ENCODE measurements around the gene YARS2.
"Not testable (repeated sequence)": the region's sequence is repeated elsewhere in the genome, so short reads cannot be mapped to it uniquely, and the experiment has no call there.

Gene YARS2

GRCh38 chr12:32743264-32743663 is 12.4 kb downstream of the YARS2 start:
- DNase-seq (ENCODE audit: low read depth), result no peak

DNA sequence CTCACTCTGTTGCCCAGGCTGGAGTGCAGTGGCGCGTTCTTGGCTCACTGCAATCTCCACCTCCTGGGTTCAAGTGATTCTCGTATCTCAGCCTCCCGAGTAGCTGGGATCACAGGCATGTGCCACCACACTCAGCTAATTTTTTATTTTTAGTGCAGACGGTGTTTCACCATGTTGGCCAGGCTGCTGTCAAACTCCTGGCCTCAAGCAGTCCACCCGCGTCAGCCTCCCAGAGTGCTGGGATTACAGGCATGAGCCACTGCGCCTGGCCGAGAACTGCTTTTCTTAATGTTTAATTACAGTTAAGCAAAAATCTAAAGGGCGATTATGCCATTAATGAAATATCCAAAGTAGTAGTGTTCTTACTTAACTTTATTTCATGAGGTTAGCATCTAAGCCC is 13.6 kb downstream of the YARS2 start:
- no peak for DNase-seq (ENCODE audit: low read depth)

- no peak for DNase-seq (ENCODE audit: low read depth)
Observed at GRCh38 chr12:32739279-32739678, 16.4 kb downstream of the YARS2 start.

- DNase-seq (ENCODE audit: low read depth), result no peak
Observed at GRCh38 chr12:32737715-32738114, 18.0 kb downstream of the YARS2 start.

GRCh38 chr12:32736445-32736844 is 19.3 kb downstream of the YARS2 start:
- DNase-seq (ENCODE audit: low read depth), result no peak

DNA sequence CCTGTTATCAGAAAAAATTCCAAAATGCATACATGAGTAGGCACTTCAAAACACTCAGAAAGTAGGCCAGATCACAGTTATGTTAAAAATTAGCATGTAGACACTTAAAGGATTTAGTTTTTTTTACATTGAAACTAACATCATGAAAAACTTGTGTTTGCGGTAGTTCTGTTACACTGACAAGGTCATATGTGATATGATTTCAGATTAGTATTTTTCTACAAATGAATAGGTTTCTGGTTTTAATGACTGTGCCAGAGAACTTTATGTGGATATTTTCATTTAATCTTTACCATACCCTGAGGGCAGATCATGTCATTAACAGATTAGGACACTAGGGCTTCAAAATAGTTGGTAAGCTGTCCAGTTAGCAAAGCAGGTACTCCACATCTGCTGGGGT is 20.7 kb downstream of the YARS2 start:
- no peak for DNase-seq (ENCODE audit: low read depth)

DNA sequence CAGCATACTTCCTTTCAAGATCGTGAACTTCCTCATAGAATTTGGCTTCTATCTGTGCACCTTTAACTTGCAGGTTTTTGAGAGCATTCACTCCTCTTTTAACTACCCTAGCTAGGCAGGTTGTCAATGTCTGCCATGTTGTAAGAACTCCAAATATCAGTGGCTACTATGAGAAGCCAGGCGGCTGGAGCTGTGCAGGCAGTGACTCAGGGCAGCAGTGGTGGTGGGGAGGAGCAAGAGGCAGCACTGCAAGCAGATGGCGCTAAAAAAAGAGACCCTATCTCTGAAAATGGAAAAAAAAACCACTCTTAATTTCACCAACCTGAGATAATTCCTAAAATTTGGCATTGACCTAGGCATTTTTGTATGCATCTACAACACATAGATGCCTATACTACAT is 28.5 kb downstream of the YARS2 start:
- no peak for DNase-seq (ENCODE audit: low read depth)

GRCh38 chr12:32726286-32726685 is 29.4 kb downstream of the YARS2 start:
- no peak for DNase-seq (ENCODE audit: low read depth)

DNA sequence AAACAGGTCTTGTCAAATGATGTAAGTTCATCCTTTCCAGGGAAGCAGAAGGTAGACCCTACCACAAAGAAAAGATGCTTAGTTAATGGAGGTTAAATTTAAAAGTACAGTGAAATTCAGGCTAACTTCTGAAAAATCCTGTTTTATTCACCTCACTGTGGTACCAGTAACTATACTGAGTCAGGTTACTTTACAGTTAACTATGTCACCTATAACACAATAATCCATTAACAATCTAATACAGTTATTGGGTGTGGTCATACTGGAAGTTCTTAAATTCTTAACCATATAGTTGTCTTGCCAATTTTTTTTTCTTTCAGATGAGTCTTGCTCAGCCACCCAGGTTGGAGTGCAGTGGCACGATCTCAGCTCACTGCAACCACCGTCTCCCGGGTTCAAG is 30.4 kb downstream of the YARS2 start:
- DNase-seq (ENCODE audit: low read depth), result not testable (repeated sequence)

- DNase-seq (ENCODE audit: low read depth), result no peak
Observed at GRCh38 chr12:32718926-32719325, 36.8 kb downstream of the YARS2 start.

DNA sequence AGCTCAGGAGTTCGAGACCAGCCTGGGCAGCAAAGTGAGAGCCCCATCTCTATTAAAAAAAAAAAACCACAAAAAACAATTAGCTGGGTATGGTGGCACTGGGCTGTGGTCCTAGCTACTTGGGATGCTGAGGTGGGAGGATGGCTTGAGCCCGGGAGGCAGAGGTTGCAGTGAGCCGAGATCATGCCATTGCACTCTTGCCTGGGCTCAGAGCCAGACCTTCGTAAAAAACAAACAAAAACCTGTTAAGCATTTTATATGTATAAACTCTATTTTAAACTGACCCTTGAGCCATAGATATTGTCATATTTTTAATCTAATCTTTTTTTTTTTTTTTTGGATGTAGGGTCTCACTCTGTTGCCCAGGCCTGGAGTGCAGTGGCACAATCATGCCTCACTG is 40.9 kb downstream of the YARS2 start:
- no peak for DNase-seq (ENCODE audit: low read depth)

DNA sequence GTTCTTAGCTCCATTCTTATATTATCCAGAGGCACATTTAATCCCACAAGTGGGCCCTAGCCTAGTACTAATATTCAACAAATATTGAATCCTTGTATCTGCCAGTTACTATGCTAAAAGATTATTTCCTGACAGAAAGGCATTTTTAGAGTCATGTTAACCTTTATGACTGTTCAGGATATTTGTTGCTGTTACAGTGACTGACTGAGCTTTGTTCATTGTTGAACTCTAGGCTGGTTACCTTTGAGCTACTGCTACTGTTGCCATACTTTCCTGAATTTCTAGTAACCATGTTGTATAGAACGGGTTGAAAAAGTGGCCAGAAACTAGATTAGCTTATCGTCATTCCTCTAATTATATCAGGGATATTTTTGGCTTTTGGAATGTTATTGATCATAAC is 46.8 kb downstream of the YARS2 start:
- DNase-seq (ENCODE audit: low read depth), result no peak

GRCh38 chr12:32706335-32707024 is 49.2 kb downstream of the YARS2 start:
- DNase-seq (ENCODE audit: low read depth), result no peak

GRCh38 chr12:32705783-32706182 is 49.9 kb downstream of the YARS2 start:
- DNase-seq (ENCODE audit: low read depth), result no peak

GRCh38 chr12:32702946-32703345 is 52.8 kb downstream of the YARS2 start:
- DNase-seq (ENCODE audit: low read depth), result no peak

GRCh38 chr12:32702473-32702872 is 53.2 kb downstream of the YARS2 start:
- no peak for DNase-seq (ENCODE audit: low read depth)

DNA sequence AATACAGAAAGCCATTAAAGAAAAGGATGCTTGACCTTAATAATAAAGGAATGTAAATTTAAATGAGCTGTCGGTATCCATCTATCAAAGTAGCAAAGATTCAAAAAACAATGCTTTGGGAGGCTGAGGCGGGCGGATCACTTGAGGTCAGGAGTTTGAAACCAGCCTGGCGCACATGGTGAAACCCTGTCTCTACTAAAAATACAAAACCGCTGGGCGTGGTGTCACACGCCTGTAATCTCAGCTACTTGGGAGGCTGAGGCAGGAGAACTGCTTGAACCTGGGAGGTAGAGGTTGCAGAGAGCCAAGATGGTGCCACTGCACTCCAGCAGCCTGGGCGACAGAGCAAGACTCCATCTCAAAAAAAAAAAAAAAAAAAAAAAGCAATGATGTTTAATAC is 56.3 kb downstream of the YARS2 start:
- DNase-seq (ENCODE audit: low read depth), result not testable (repeated sequence)

DNA sequence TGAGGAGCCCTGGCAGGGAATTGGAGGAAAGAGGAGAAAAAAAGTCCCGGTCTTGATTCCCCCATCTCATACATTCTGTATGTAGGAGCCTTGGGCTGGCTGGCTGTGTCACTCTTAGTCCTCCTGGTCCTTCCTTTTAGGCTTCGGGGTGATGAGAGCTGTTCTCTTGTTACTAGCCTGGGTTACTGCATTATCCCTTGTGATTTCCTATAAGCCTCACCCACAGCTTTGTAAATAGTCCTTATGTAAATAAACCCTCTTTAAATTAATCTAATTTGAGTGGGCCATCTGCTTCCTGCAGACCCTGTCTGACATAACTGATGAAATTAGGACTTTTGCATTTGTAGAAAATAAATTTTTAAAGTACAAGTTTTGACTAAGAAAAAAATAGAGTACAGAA is 57.4 kb downstream of the YARS2 start:
- DNase-seq (ENCODE audit: low read depth), result no peak

- DNase-seq (ENCODE audit: low read depth), result no peak
Observed at GRCh38 chr12:32697445-32697844, 58.3 kb downstream of the YARS2 start.

Measured in activated T-helper 1 cell treated with Interleukin-2 at 50 U/mL for 16 hours (primary cell).